Gastrocnemius medialis (tissue), 4 donors: ENCODE data around the gene CCNB1.

Experiments used
- POLR2A ChIP-seq, 2 donors: fragments of 450-650 bp; IDR thresholded peaks; one replicate each; pipeline ENCODE4 v1.6.1; 2017; ENCODE audit warnings: antibody characterized with exemption in 2 of 2, mild to moderate bottlenecking in 2 of 2, moderate library complexity in 2 of 2
- TF ChIP-seq, protein P1 (sequence below), 5 experiments: fragments of 450-650 bp in 3 of 5; fragments of 200-600 bp in 2 of 5; sonication (generic) in 2 of 5; IDR thresholded peaks in 4 of 5; conservative IDR thresholded peaks in 1 of 5; 1 replicate in 4 of 5; 2 replicates in 1 of 5; pipeline ENCODE4 v1.5.1; 2016 to 2019; ENCODE audit warnings: antibody characterized with exemption in 5 of 5, mild to moderate bottlenecking in 3 of 5, moderate library complexity in 3 of 5

- TF ChIP-seq, protein P1, sequence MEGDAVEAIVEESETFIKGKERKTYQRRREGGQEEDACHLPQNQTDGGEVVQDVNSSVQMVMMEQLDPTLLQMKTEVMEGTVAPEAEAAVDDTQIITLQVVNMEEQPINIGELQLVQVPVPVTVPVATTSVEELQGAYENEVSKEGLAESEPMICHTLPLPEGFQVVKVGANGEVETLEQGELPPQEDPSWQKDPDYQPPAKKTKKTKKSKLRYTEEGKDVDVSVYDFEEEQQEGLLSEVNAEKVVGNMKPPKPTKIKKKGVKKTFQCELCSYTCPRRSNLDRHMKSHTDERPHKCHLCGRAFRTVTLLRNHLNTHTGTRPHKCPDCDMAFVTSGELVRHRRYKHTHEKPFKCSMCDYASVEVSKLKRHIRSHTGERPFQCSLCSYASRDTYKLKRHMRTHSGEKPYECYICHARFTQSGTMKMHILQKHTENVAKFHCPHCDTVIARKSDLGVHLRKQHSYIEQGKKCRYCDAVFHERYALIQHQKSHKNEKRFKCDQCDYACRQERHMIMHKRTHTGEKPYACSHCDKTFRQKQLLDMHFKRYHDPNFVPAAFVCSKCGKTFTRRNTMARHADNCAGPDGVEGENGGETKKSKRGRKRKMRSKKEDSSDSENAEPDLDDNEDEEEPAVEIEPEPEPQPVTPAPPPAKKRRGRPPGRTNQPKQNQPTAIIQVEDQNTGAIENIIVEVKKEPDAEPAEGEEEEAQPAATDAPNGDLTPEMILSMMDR (IDR thresholded peaks at IDR 0.05 in 4 of 5, conservative IDR thresholded peaks at IDR 0.05 in 1 of 5) = no peak
- TF ChIP-seq POLR2A (IDR thresholded peaks at IDR 0.05) = no peak
Measured at GRCh38 chr5:69213513-69214215, 46.7 kb downstream of the CCNB1 start.
